GM12878 (cell line): ENCODE measurements around the gene NR1D1. TPM values are rescaled to one million over a fixed set of nuclear protein-coding genes. Genes with fewer than 3 reads are reported as not detected.

Experiments
- ATAC-seq: fragments of 200-7000 bp; cut with Tn5 transposase; 3 replicates; pipeline ENCODE4 v1.9.1; 2020; ENCODE audit warnings: mild to moderate bottlenecking, moderate library complexity
- BruUV-seq: library from RNA; stranded (reverse); fragments of 400-500 nt; replicated peaks from 2 replicates; lab custom pipeline; 2021; lab: Mats Ljungman, UMichigan
- CTCF ChIA-PET: fragments of 300-600 bp; sonication (Branson Sonifier 250); formaldehyde crosslinking; extraction: SDS; loops from one replicate; lab custom pipeline; 2021; ENCODE audit warnings: inconsistent platforms; lab: Yijun Ruan, JAX
- POLR2A ChIA-PET: fragments of 350-600 bp; formaldehyde crosslinking; extraction: SDS; loops from one replicate; lab custom pipeline; 2021; ENCODE audit warnings: inconsistent platforms; lab: Charles Lee
- RAD21 ChIA-PET: fragments of 300-600 bp; sonication (Branson Sonifier 250); formaldehyde crosslinking; loops from one replicate; lab custom pipeline; 2023; ENCODE audit warnings: antibody characterized with exemption; ENCODE audit not compliant: unreplicated experiment; lab: Charles Lee
- SMC1A ChIA-PET: fragments of 300-600 bp; sonication (Branson Sonifier 250); formaldehyde crosslinking; loops from one replicate; lab custom pipeline; 2023; ENCODE audit not compliant: unreplicated experiment, uncharacterized antibody; lab: Charles Lee
- DNase-seq: peaks from one replicate; pipeline ENCODE4 v3.0.0-alpha.2; 2011; ENCODE audit warnings: low read depth, low spot score
- FAIRE-seq: peaks from 3 replicates; lab custom pipeline; 2011; peaks lifted over from hg19 to GRCh38; lab: Jason Lieb, UNC
- H2AFZ ChIP-seq: 2 replicates; pipeline ENCODE4 v1.6.0; 2011; ENCODE audit warnings: low read depth, low read length, control low read depth; ENCODE audit not compliant: control insufficient read depth
- H3K27ac ChIP-seq: 2 replicates; pipeline ENCODE4 v1.5.1; 2011; ENCODE audit warnings: control low read depth; ENCODE audit not compliant: control insufficient read depth, insufficient read depth
- H3K27me3 ChIP-seq, 2 experiments: replicated peaks in 1 of 2; 2 replicates each; pipeline versions ENCODE4 v1.6.0 to v1.6.1; 2011; ENCODE audit warnings: low read length in 1 of 2; ENCODE audit not compliant: control insufficient read depth in 2 of 2, insufficient read depth in 2 of 2
- H3K36me3 ChIP-seq, 2 experiments: 2 replicates each; pipeline ENCODE4 v1.5.1; 2011; ENCODE audit warnings: low read length in 1 of 2; ENCODE audit not compliant: control insufficient read depth in 2 of 2, insufficient read depth in 2 of 2
- H3K4me1 ChIP-seq: 2 replicates; pipeline ENCODE4 v1.6.1; 2011; ENCODE audit warnings: mild to moderate bottlenecking, low read length, moderate library complexity, mixed read lengths; ENCODE audit not compliant: control insufficient read depth, insufficient read depth
- H3K4me2 ChIP-seq: 2 replicates; pipeline ENCODE4 v1.6.0; 2011; ENCODE audit warnings: control low read depth; ENCODE audit not compliant: control insufficient read depth, insufficient read depth
- H3K4me3 ChIP-seq: fragments of 200-600 bp; sonication (generic); 2 replicates; pipeline ENCODE4 v1.5.1; 2016
- H3K79me2 ChIP-seq: 2 replicates; pipeline ENCODE4 v1.6.0; 2011; ENCODE audit warnings: low read length; ENCODE audit not compliant: control insufficient read depth, insufficient read depth
- H3K9ac ChIP-seq: 2 replicates; pipeline ENCODE4 v1.8.0; 2011; ENCODE audit warnings: low read length, control low read depth, mixed read lengths; ENCODE audit not compliant: control insufficient read depth, insufficient read depth
- H3K9me3 ChIP-seq: replicated peaks from 3 replicates; pipeline ENCODE4 v1.5.1; 2011; ENCODE audit warnings: mild to moderate bottlenecking, low read length; ENCODE audit not compliant: control insufficient read depth, insufficient read depth
- H4K20me1 ChIP-seq: 2 replicates; pipeline ENCODE4 v1.6.0; 2011; ENCODE audit not compliant: control insufficient read depth, insufficient read depth
- BRCA1 ChIP-seq: IDR thresholded peaks from 2 replicates; pipeline ENCODE4 v1.6.1; 2011; ENCODE audit warnings: low read depth, low read length, improper control_type of control experiment
- CEBPZ ChIP-seq: fragments of 150-350 bp; IDR thresholded peaks from 2 replicates; pipeline ENCODE4 v1.6.1; 2016; ENCODE audit warnings: low read depth, low read length
- EZH2 ChIP-seq: IDR thresholded peaks from 2 replicates; pipeline ENCODE4 v1.6.1; 2012; ENCODE audit warnings: low read depth, mild to moderate bottlenecking, control low read depth, inconsistent platforms, low read length, borderline replicate concordance; ENCODE audit not compliant: control insufficient read depth
- FOXM1 ChIP-seq: IDR thresholded peaks from 2 replicates; pipeline ENCODE4 v1.6.1; 2012; ENCODE audit warnings: low read depth, mild to moderate bottlenecking, inconsistent platforms, low read length, moderate library complexity
- IKZF1 ChIP-seq: fragments of 450-650 bp; conservative IDR thresholded peaks from 2 replicates; pipeline ENCODE4 v1.6.1; 2017; ENCODE audit warnings: antibody characterized with exemption, mild to moderate bottlenecking
- JUNB ChIP-seq: IDR thresholded peaks from 2 replicates; pipeline ENCODE4 v1.6.1; 2016; ENCODE audit warnings: antibody characterized with exemption, mild to moderate bottlenecking
- KLF5 ChIP-seq: fragments of 450-650 bp; IDR thresholded peaks from 2 replicates; pipeline ENCODE4 v1.6.1; 2014; ENCODE audit warnings: mild to moderate bottlenecking; ENCODE audit not compliant: partially characterized antibody
- NKRF ChIP-seq: fragments of 450-650 bp; conservative IDR thresholded peaks from 2 replicates; pipeline ENCODE4 v1.6.1; 2017; ENCODE audit warnings: mild to moderate bottlenecking, moderate library complexity
- RAD21 ChIP-seq: IDR thresholded peaks from 2 replicates; pipeline ENCODE4 v1.6.1; 2011; ENCODE audit warnings: mild to moderate bottlenecking, low read depth, low read length, moderate library complexity; ENCODE audit not compliant: insufficient read depth
- SMAD1 ChIP-seq: fragments of 450-650 bp; IDR thresholded peaks from 2 replicates; pipeline ENCODE4 v1.6.1; 2018; ENCODE audit warnings: mild to moderate bottlenecking, low read depth; ENCODE audit not compliant: partially characterized antibody
- SMARCA5 ChIP-seq: fragments of 450-650 bp; IDR thresholded peaks from 2 replicates; pipeline ENCODE4 v1.6.1; 2017; ENCODE audit warnings: mild to moderate bottlenecking
- SP1 ChIP-seq: IDR thresholded peaks from one replicate; pipeline ENCODE4 v1.6.1; 2011; ENCODE audit warnings: low read depth, low read length
- TCF3 ChIP-seq: IDR thresholded peaks from 2 replicates; pipeline ENCODE4 v1.6.1; 2012; ENCODE audit warnings: low read depth, mild to moderate bottlenecking, low read length, borderline replicate concordance; ENCODE audit not compliant: insufficient read depth
- ZSCAN29 ChIP-seq: fragments of 450-650 bp; IDR thresholded peaks from 2 replicates; pipeline ENCODE4 v1.6.1; 2017; ENCODE audit warnings: mild to moderate bottlenecking, moderate library complexity
- WGBS: methylation state at CpG from one replicate; pipeline ENCODE4 v1.1.6; 2016; ENCODE audit warnings: low lambda C conversion rate; ENCODE audit not compliant: insufficient replicate concordance, insufficient coverage; ENCODE audit errors: missing lambda C conversion rate; 5-methylcytosine and 5-hydroxymethylcytosine counted together
- in situ Hi-C: fragments of 300-500 bp; cut with MboI; formaldehyde crosslinking; loops from 9 replicates; pipeline ENCODE4 v1.14.3; 2018; ENCODE audit warnings: mixed read lengths
- intact Hi-C: fragments of 100-400 bp; cut with micrococcal nuclease; formaldehyde crosslinking; loops from one replicate; pipeline ENCODE4 v1.14.2; 2022; ENCODE audit not compliant: unreplicated experiment
- polyA plus RNA-seq, 11 experiments: library from polyadenylated mRNA; depleted of rRNA in 4 of 11; unstranded in 6 of 11; stranded (reverse) in 5 of 11; fragments of >200 nt; fragmentation: Nextera tagmentation in 4 of 11; fragmentation: Illumina TruSeq in 1 of 11; extraction: Ambion mirVana in 4 of 11; extraction: Trizol in 1 of 11; gene quantifications; 1 replicate in 1 of 11; 2 replicates in 10 of 11; pipeline versions ENCODE4 v1.2.1 to v1.2.3, GENCODE V29; 2011 to 2016; ENCODE audit warnings: inconsistent platforms in 2 of 11, missing spikeins in 2 of 11, low read depth in 1 of 11
- total RNA-seq, 4 experiments: library from RNA; depleted of rRNA in 3 of 4; stranded (reverse); fragments of >200 nt in 3 of 4; fragmentation: Illumina TruSeq in 1 of 4; extraction: Trizol in 1 of 4; gene quantifications; 2 replicates each; pipeline versions ENCODE4 v1.2.1 to v1.2.3, GENCODE V29; 2013 to 2021
- TF ChIP-seq, protein P1 (sequence below): IDR thresholded peaks from 2 replicates; pipeline ENCODE4 v1.6.1; 2011; ENCODE audit warnings: borderline replicate concordance, low read depth, mild to moderate bottlenecking, moderate library complexity, mixed read lengths, low read length; ENCODE audit not compliant: insufficient read depth; ENCODE audit errors: extremely low read length
- TF ChIP-seq, protein P2 (sequence below): fragments of 450-650 bp; IDR thresholded peaks from 2 replicates; pipeline ENCODE4 v1.6.1; 2017; ENCODE audit warnings: mild to moderate bottlenecking

NR1D1 gene
- total and polyA plus RNA-seq, 10 of the 15 experiments (the other 5 are each of a cell fraction or from before 2014, with no cell fraction given) = 0.10 to 3.4 (median 0.94) TPM

- Histone ChIP-seq H3K4me2 (peak overlapping the region; percentile 90), H3K9me3 (no peaks in the 10 kb centered on the region), H2AFZ (no peak overlapping the region), H4K20me1 (no peaks in the 10 kb centered on the region), H3K27ac (peak overlapping the region; percentile 83), H3K79me2 (peaks cover 11% of the 10 kb centered on the region), H3K36me3 (peaks cover 0 to 6% of the 10 kb centered on the region in 2 experiments; a peak in 3 of 4 replicates), H3K4me1 (peaks cover 51% of the 10 kb centered on the region), H3K27me3 (no peaks in the 10 kb centered on the region), H3K9ac (no peak overlapping the region), H3K4me3 (peak overlapping the region; percentile 61)
- ChIA-PET SMC1A (interaction anchor here (1.4 to 10.4 kb wide), 2 partner anchors 15 to 194 kb away, joined by 4 to 132 read pairs; no protein-coding TSS in a partner anchor), CTCF (interaction anchor here (0.9 to 10.6 kb wide), 3 partner anchors 15 to 70 kb away, joined by 3 to 176 read pairs (median 42); no protein-coding TSS in a partner anchor), RAD21 (interaction anchor here (2.6 to 7.7 kb wide), 2 partner anchors 15 to 22 kb away, joined by 10 to 155 read pairs; no protein-coding TSS in a partner anchor), POLR2A (interaction anchor here (0.9 to 3.8 kb wide), 3 partner anchors 15 to 43 kb away, joined by 3 to 50 read pairs (median 3); partner anchors contain the start of gene CASC3)
- WGBS = 79% methylated on average over 10 of the region's 10 CpGs
- no TSS peak for BruUV-seq
- intact Hi-C loops (no loop called here), in situ Hi-C loops (no loop called here)
- no peak for FAIRE-seq
- DNase-seq = no peak
- ATAC-seq = no peak
- no peak for TF ChIP-seq FOXM1
- no peak for TF ChIP-seq SMAD1
- no peak for TF ChIP-seq JUNB
- TF ChIP-seq SMARCA5 = no peak
- TF ChIP-seq, protein P1, sequence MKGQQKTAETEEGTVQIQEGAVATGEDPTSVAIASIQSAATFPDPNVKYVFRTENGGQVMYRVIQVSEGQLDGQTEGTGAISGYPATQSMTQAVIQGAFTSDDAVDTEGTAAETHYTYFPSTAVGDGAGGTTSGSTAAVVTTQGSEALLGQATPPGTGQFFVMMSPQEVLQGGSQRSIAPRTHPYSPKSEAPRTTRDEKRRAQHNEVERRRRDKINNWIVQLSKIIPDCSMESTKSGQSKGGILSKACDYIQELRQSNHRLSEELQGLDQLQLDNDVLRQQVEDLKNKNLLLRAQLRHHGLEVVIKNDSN = no peak
- no peak for TF ChIP-seq IKZF1
- TF ChIP-seq, protein P2, sequence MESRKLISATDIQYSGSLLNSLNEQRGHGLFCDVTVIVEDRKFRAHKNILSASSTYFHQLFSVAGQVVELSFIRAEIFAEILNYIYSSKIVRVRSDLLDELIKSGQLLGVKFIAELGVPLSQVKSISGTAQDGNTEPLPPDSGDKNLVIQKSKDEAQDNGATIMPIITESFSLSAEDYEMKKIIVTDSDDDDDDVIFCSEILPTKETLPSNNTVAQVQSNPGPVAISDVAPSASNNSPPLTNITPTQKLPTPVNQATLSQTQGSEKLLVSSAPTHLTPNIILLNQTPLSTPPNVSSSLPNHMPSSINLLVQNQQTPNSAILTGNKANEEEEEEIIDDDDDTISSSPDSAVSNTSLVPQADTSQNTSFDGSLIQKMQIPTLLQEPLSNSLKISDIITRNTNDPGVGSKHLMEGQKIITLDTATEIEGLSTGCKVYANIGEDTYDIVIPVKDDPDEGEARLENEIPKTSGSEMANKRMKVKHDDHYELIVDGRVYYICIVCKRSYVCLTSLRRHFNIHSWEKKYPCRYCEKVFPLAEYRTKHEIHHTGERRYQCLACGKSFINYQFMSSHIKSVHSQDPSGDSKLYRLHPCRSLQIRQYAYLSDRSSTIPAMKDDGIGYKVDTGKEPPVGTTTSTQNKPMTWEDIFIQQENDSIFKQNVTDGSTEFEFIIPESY = no peak
- no peak for TF ChIP-seq BRCA1
- TF ChIP-seq CEBPZ = no peak
- no peak for TF ChIP-seq KLF5
- TF ChIP-seq SP1 = no peak
- no peak for TF ChIP-seq ZSCAN29
- no peak for TF ChIP-seq TCF3
- no peak for TF ChIP-seq NKRF
- no peak for TF ChIP-seq RAD21
- no peak for TF ChIP-seq EZH2
Measured at GRCh38 chr17:40097087-40097486, 3.3 kb downstream of the NR1D1 start.
